ENCODE results near the gene AKIRIN2. TPM values are rescaled to one million over a fixed set of nuclear protein-coding genes. Genes with fewer than 3 reads are reported as not detected.
"Not testable (repeated sequence)": the region's sequence is repeated elsewhere in the genome, so short reads cannot be mapped to it uniquely, and the experiment has no call there.

AKIRIN2 gene
- total and polyA plus RNA-seq, 4 donors, result 23.2 to 110 (median 60.8) TPM

- Histone ChIP-seq H3K4me3 (ENCODE audit: low read depth, low read length) (no peak overlapping the region), H3K27me3 (ENCODE audit: control insufficient read depth, insufficient read depth, low read length) (no peaks in the 10 kb centered on the region), H3K9me3 (ENCODE audit: control insufficient read depth, insufficient read depth, low read length) (no peaks in the 10 kb centered on the region), H3K27ac (ENCODE audit: low read depth, low read length) (no peak overlapping the region), H3K4me1 (ENCODE audit: control insufficient read depth, insufficient read depth, low read length) (peaks cover 5% of the 10 kb centered on the region), H3K36me3 (ENCODE audit: control insufficient read depth, insufficient read depth, low read length) (no peaks in the 10 kb centered on the region)
- DNase-seq (ENCODE audit: low read depth in 4 of 6, low spot score in 6 of 6), result no peak
- 60% methylated on average over 1 of the region's 1 CpG for WGBS (ENCODE audit: insufficient coverage)
Observed at GRCh38 chr6:87721311-87721710, 19.3 kb upstream of the AKIRIN2 start.

DNA sequence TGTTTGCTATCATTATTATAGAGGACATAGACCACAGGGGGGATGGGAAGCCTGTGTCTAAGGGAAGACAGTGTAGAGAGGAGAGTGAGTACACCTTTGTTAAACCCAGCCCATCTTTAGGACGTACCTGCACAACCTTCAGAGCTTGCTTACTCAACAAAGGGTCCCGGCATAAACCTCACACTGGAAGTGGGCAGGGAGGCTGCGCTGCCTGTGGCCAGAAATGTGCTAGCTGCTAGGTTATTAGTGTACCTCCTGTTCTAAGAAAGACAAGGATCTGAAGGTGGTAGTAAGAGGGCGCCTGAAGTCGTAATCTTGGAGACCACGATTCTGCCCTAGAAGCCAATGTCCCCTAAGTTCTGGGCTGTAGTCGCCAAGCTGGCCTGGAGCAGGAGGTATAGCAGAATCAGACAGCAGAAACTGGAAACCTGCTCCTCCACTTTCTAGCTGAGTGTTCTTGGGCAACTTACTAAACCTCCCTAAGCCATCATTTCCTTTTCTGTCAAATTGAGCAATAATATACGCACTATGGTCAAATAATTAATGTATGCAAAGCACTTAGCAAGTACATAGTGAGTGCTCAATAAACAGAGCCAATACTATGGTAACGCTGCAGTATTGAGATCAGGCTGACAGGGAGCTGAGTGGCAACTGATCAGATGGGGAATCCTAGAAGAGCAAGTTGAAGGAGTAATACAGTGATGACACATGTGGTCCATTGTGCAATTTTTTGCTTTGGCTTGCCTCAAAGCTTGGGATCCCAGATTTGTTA lies 16.8 kb upstream of the AKIRIN2 start:
- DNase-seq (ENCODE audit: low read depth in 4 of 6, low spot score in 6 of 6), result no peak
- Histone ChIP-seq H3K36me3 (ENCODE audit: control insufficient read depth, insufficient read depth, low read length) (no peaks in the 10 kb centered on the region), H3K4me3 (ENCODE audit: low read depth, low read length) (no peak overlapping the region), H3K4me1 (ENCODE audit: control insufficient read depth, insufficient read depth, low read length) (peaks cover 5% of the 10 kb centered on the region), H3K27me3 (ENCODE audit: control insufficient read depth, insufficient read depth, low read length) (no peaks in the 10 kb centered on the region), H3K27ac (ENCODE audit: low read depth, low read length) (no peak overlapping the region), H3K9me3 (ENCODE audit: control insufficient read depth, insufficient read depth, low read length) (no peaks in the 10 kb centered on the region)
- 94% methylated on average over 7 of the region's 9 CpGs for WGBS (ENCODE audit: insufficient coverage)

- no peaks in the 10 kb centered on the region for H3K36me3 ChIP-seq (ENCODE audit: control insufficient read depth, insufficient read depth, low read length)
- no peak overlapping the region for H3K4me3 ChIP-seq (ENCODE audit: low read depth, low read length)
- 76% methylated on average over 3 of the region's 4 CpGs for WGBS (ENCODE audit: insufficient coverage)
- H3K9me3 ChIP-seq (ENCODE audit: control insufficient read depth, insufficient read depth, low read length), result no peaks in the 10 kb centered on the region
- H3K4me1 ChIP-seq (ENCODE audit: control insufficient read depth, insufficient read depth, low read length), result no peaks in the 10 kb centered on the region
- no peaks in the 10 kb centered on the region for H3K27me3 ChIP-seq (ENCODE audit: control insufficient read depth, insufficient read depth, low read length)
- no peak for DNase-seq (ENCODE audit: low read depth in 4 of 6, low spot score in 6 of 6)
- no peak overlapping the region for H3K27ac ChIP-seq (ENCODE audit: low read depth, low read length)
Observed at GRCh38 chr6:87716928-87717614, 15.0 kb upstream of the AKIRIN2 start.

- WGBS (ENCODE audit: insufficient coverage), result no CpG with 5 or more reads among the region's 2 CpGs
- no peaks in the 10 kb centered on the region for H3K27me3 ChIP-seq (ENCODE audit: control insufficient read depth, insufficient read depth, low read length)
- no peak for DNase-seq (ENCODE audit: low read depth in 4 of 6, low spot score in 6 of 6)
- no peak overlapping the region for H3K4me3 ChIP-seq (ENCODE audit: low read depth, low read length)
- H3K27ac ChIP-seq (ENCODE audit: low read depth, low read length), result no peak overlapping the region
- no peaks in the 10 kb centered on the region for H3K36me3 ChIP-seq (ENCODE audit: control insufficient read depth, insufficient read depth, low read length)
- H3K4me1 ChIP-seq (ENCODE audit: control insufficient read depth, insufficient read depth, low read length), result no peaks in the 10 kb centered on the region
- H3K9me3 ChIP-seq (ENCODE audit: control insufficient read depth, insufficient read depth, low read length), result no peaks in the 10 kb centered on the region
Observed at GRCh38 chr6:87714093-87714842, 12.2 kb upstream of the AKIRIN2 start.

- H3K4me1 ChIP-seq (ENCODE audit: control insufficient read depth, insufficient read depth, low read length); H3K27me3 ChIP-seq (ENCODE audit: control insufficient read depth, insufficient read depth, low read length); H3K9me3 ChIP-seq (ENCODE audit: control insufficient read depth, insufficient read depth, low read length); DNase-seq (ENCODE audit: low read depth in 4 of 6, low spot score in 6 of 6); H3K27ac ChIP-seq (ENCODE audit: low read depth, low read length); H3K4me3 ChIP-seq (ENCODE audit: low read depth, low read length); H3K36me3 ChIP-seq (ENCODE audit: control insufficient read depth, insufficient read depth, low read length): not testable (repeated sequence)
- WGBS (ENCODE audit: insufficient coverage), result no CpG with 5 or more reads among the region's 3 CpGs
Observed at GRCh38 chr6:87712713-87713112, 10.7 kb upstream of the AKIRIN2 start.

GRCh38 chr6:87710090-87710489 lies 8.1 kb upstream of the AKIRIN2 start:
- WGBS (ENCODE audit: insufficient coverage), result 100% methylated on average over 2 of the region's 3 CpGs

GRCh38 chr6:87708581-87709427 lies 6.8 kb upstream of the AKIRIN2 start:
- not testable (repeated sequence) for H3K4me3 ChIP-seq (ENCODE audit: low read depth, low read length); H3K36me3 ChIP-seq (ENCODE audit: control insufficient read depth, insufficient read depth, low read length); H3K27me3 ChIP-seq (ENCODE audit: control insufficient read depth, insufficient read depth, low read length); H3K9me3 ChIP-seq (ENCODE audit: control insufficient read depth, insufficient read depth, low read length); H3K4me1 ChIP-seq (ENCODE audit: control insufficient read depth, insufficient read depth, low read length); H3K27ac ChIP-seq (ENCODE audit: low read depth, low read length); DNase-seq (ENCODE audit: low read depth in 4 of 6, low spot score in 6 of 6)
- no CpG with 5 or more reads among the region's 7 CpGs for WGBS (ENCODE audit: insufficient coverage)

More at GRCh38 chr6:87710090-87710489, 8.1 kb upstream of the AKIRIN2 start:
- Histone ChIP-seq H3K27ac (ENCODE audit: low read depth, low read length) (no peak overlapping the region), H3K4me3 (ENCODE audit: low read depth, low read length) (no peak overlapping the region), H3K4me1 (ENCODE audit: control insufficient read depth, insufficient read depth, low read length) (no peaks in the 10 kb centered on the region), H3K9me3 (ENCODE audit: control insufficient read depth, insufficient read depth, low read length) (no peaks in the 10 kb centered on the region), H3K27me3 (ENCODE audit: control insufficient read depth, insufficient read depth, low read length) (no peaks in the 10 kb centered on the region), H3K36me3 (ENCODE audit: control insufficient read depth, insufficient read depth, low read length) (no peaks in the 10 kb centered on the region)
- no peak for DNase-seq (ENCODE audit: low read depth in 4 of 6, low spot score in 6 of 6)

GRCh38 chr6:87706187-87706966 lies 4.3 kb upstream of the AKIRIN2 start:
- Histone ChIP-seq H3K4me1 (ENCODE audit: control insufficient read depth, insufficient read depth, low read length) (peaks cover 4% of the 10 kb centered on the region), H3K9me3 (ENCODE audit: control insufficient read depth, insufficient read depth, low read length) (no peaks in the 10 kb centered on the region), H3K27me3 (ENCODE audit: control insufficient read depth, insufficient read depth, low read length) (no peaks in the 10 kb centered on the region), H3K27ac (ENCODE audit: low read depth, low read length) (no peak overlapping the region), H3K4me3 (ENCODE audit: low read depth, low read length) (no peak overlapping the region), H3K36me3 (ENCODE audit: control insufficient read depth, insufficient read depth, low read length) (no peaks in the 10 kb centered on the region)
- no peak for DNase-seq (ENCODE audit: low read depth in 4 of 6, low spot score in 6 of 6)
- WGBS (ENCODE audit: insufficient coverage), result 100% methylated on average over 1 of the region's 3 CpGs
